Posterior cingulate gyrus (tissue), 11 donors: ENCODE results near the gene CNNM4.

ENCODE experiments used
- DNase-seq, 10 donors: peaks; one replicate each; pipeline versions ENCODE4 v3.0.0 to v3.0.0-alpha.2; 2020 to 2021; ENCODE audit warnings: mixed read lengths in 3 of 10
- intact Hi-C: fragments of 100-400 bp; cut with DNase I; formaldehyde crosslinking; loops from one replicate; pipeline ENCODE4 v1.15.1; 2023

CNNM4 gene

DNA sequence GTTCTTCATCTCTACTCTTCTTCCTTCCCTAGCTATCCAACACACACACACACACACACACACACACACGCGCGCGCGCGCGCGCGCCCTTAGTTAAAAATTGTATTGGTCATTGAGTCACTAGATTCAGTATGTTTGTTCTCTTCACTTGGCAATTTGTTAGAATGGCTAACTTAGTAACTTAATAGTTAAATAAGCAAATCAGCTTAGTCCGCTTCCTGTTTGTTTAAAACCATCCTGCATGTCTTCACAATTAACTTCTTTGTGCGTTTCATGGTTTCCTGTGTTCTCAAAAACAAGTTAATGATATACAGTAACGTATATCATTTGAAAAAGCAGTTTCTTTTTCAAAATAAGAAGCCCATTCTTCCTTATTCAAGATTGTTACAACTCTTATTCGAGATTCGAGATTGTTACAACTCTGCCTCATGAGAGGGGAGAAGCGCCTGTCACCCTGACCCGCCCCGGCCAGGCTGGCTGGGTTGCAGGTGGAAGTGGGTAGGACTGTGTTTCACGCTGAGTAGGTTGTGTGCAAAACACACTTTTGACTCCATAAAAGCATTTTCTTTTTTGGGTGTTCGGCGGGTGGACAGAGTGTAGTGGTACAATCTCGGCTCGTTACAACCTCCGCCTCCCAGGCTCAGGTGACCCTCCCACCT, 45.9 kb downstream of the CNNM4 start:
- intact Hi-C loops: no loop called here

DNA sequence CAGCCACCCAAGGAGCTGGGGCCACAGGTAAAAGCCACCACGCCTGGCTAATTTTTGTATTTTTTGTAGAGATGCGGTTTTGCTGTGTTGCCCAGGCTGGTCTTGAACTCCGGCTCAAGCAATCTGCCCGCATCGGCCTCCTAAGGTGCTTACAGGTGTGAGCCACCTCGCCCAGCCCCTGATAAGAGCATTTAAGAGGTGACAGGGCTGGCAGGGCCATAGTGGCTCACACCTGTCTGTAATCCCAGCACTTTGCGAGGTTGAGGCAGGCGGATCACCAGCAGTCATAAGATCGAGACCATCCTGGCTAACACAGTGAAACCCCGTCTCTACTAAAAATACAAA, 46.4 kb downstream of the CNNM4 start:
- DNase-seq: peak in 1 of 10 donors; percentile 46
- intact Hi-C loops: no loop called here

More for the DNA sequence above, 45.9 kb downstream of the CNNM4 start:
- peak in 2 of 10 donors; percentile 63 to 75 for DNase-seq

- intact Hi-C loops: no loop called here
- DNase-seq: peak in 2 of 10 donors; percentile 55 to 63
These were observed 47.6 kb downstream of the CNNM4 start for GRCh38 chr2:96808176-96808837.

DNA sequence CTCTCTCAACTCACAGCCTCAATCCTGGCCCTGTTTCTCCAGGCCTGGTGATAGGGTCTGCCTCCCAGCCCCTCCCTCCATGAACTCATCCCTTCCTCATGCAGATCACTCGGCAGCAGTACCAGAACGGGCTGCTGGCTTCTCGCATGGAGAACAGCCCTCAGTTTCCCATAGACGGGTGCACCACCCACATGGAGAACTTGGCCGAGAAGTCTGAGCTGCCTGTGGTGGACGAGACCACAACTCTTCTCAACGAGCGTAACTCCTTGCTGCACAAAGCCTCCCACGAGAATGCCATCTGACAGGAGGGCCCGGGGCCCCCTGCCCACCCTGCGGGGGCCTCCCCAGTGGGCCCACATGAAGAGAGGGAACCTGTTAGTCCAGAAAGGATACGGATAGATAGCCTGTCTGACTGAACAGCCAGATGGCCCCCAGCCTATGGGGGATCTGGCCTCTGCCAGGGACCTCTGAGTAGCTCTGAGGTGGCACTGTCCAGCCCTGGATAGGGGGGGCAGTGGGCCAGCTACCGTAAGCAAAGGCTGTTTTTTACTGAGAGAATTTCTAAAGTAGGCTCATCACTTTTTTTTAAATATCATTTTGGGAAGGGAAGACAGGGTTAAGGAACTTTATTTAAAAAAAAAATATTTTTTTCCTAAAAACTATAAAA, 48.6 kb downstream of the CNNM4 start:
- intact Hi-C loops: no loop called here
- peak in 2 of 10 donors; percentile 60 to 62 for DNase-seq

- peak in 3 of 10 donors; percentile 32 to 86 (median 69) for DNase-seq
- intact Hi-C loops: no loop called here
These were observed 49.5 kb downstream of the CNNM4 start for GRCh38 chr2:96809951-96810782.

- DNase-seq: peak in 2 of 10 donors; percentile 55 to 61
- intact Hi-C loops: no loop called here
These were observed 50.1 kb downstream of the CNNM4 start for GRCh38 chr2:96810783-96811192.

GRCh38 chr2:96811917-96812316, 51.2 kb downstream of the CNNM4 start:
- peak in 2 of 10 donors; percentile 61 to 70 for DNase-seq
- intact Hi-C loops: no loop called here

DNA sequence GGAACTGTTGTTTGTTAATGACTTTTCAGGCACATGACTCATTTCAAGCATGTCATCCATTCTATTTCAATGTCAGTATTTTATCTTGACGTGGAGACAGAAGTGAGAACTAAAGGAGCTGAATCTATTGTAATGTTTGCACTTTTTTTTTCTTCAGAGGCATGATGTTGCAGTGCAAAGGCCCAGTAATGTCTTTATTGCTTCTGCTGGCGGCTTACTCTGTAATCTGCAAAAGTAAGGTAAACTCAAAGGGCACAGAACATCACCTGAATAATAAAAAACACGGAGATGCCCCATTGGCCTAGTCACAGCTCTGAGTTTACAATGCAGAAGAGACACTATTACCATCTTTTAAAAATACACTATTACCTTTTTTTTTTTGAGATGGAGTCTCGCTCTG, 53.0 kb downstream of the CNNM4 start:
- DNase-seq: no peak
- intact Hi-C loops: no loop called here

GRCh38 chr2:96815326-96816126, 54.8 kb downstream of the CNNM4 start:
- DNase-seq: peak in 1 of 10 donors; percentile 84
- intact Hi-C loops: loop anchor here (1.0 to 2.0 kb wide), 3 partner anchors 42 to 145 kb away; no protein-coding TSS in a partner anchor

GRCh38 chr2:96816127-96816835, 55.6 kb downstream of the CNNM4 start, which contains the start of gene CNNM3:
Gene CNNM3, plus strand, starts transcription at chr2:96816268. Its CDS starts 10 bp downstream, at chr2:96816278.
- intact Hi-C loops: loop anchor here (1.0 to 2.0 kb wide), 3 partner anchors 41 to 145 kb away; no protein-coding TSS in a partner anchor
- DNase-seq: peak; percentile 93 to 100 (median 97)

DNA sequence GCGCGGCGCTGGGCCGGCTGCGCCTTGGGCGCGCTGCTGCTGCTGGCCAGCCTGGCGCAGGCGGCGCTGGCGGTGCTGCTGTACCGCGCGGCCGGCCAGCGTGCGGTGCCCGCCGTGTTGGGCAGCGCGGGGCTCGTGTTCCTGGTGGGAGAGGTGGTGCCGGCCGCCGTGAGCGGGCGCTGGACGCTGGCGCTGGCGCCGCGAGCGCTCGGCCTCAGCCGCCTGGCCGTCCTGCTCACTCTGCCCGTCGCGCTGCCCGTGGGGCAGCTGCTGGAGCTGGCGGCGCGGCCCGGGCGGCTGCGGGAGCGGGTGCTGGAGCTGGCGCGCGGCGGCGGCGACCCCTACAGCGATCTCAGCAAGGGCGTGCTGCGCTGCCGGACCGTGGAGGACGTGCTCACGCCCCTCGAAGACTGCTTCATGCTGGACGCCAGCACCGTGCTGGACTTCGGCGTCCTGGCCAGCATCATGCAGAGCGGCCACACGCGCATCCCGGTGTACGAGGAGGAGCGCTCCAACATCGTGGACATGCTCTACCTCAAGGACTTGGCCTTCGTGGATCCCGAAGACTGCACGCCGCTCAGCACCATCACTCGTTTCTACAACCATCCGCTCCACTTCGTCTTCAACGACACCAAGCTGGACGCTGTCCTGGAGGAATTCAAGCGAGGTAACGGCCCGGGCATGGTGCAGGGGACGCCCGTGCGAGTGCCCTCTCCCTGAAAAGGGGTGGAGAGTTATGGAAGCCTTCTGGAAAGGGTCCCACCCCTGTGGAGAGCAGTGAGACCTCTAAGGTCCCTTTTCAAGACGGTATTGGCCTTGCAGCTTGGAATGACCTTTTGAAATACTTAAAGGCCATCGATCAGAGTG, 56.4 kb downstream of the CNNM4 start:
- DNase-seq: peak in 3 of 10 donors; percentile 69 to 80 (median 78)
- intact Hi-C loops: loop anchor here (1.0 to 2.0 kb wide), 3 partner anchors 40 to 144 kb away; no protein-coding TSS in a partner anchor

DNA sequence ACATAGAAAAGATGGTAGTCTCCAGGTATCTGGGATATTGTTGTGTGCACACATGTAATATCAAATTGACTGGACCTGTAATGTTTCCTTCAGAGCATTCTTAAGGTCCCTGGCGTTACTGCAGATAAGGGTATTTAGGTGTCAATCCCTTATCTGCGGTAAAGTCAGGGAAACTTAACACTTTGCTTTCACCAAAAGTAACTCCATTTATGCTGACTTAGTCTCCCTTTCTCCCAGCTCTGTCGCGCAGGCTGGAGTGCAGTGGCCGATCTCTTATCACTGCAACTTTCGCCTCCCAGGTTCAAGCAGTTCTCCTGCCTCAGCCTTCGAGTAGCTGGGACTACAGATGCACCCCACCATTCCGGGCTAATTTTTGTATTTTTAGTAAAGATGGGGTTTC, 57.2 kb downstream of the CNNM4 start:
- peak in 1 of 10 donors; percentile 35 for DNase-seq
- intact Hi-C loops: loop anchor here (2.0 kb wide), 1 partner anchor 143 kb away; no protein-coding TSS in a partner anchor

DNA sequence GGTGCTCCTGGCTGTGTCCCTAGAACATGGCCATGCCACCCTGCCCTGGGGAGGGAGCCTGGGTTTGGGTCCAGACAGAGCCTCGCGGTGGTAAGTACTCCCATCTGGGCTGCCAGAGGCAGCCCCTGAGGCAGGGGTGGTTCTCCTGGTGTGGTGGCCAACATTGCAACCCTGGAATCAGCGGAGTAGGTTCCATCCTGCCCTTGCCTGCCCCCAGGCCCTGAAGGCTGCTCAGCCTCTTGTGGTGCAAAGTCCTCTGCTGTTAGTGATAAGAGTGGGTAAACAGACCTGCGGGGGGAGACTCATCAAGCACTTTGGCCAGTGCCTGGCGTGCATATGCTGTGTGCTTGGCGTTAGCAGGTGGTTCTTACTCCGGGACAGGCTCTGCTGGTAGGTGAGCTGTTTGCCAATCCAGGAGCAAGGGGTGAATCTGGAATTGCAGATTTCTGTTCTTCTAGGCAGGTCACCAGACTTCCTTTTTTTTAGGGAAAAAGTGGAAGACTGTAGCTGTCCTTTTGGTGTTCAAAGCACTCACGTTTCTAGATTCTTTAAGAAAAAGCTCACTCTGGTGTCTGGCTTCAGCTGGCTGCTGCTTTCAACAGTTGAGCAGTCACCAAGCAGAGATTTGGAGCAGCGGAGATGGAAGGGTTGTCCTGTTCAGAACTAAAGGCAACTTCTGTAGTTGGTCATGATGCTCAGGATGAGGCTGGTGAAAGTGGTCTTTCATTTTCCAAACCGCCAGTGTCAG, 58.6 kb downstream of the CNNM4 start:
- intact Hi-C loops: no loop called here
- peak in 2 of 10 donors; percentile 66 to 69 for DNase-seq

DNA sequence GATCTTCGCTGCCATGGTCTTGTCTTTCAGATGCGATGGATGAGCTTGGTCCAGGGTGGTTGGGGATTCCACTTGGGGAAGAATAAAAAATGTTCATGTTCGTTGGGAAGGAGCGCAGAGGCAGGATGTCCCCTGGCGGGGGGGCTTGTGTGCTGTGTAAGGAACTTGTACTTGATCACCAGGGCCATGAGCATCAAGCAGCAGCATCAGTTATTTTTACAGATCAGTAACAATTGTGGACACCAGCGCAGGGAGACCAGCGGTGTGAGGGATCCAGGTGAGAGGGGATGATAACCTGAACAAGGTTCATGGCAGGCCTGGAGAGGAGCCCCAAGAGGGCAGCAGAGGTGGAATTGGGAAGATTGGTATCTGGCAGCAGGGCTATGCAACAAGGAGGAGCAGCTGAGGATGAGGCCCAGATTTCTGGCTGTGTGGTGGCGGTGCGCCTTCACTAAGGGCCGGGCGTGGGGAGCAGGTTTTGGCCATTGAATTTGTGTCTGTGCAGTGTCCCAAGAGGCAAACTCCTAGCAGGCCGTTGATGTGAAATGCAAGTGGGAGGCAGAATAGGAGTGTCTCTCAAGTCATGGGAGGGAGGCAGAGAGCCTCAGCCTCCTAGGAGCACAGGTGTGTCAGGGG, 59.3 kb downstream of the CNNM4 start:
- peak in 2 of 10 donors; percentile 56 to 71 for DNase-seq

GRCh38 chr2:96821113-96821675, 60.5 kb downstream of the CNNM4 start:
- intact Hi-C loops: no loop called here
- peak in 1 of 10 donors; percentile 36 for DNase-seq

More for the DNA sequence above, 59.3 kb downstream of the CNNM4 start:
- intact Hi-C loops: no loop called here

DNA sequence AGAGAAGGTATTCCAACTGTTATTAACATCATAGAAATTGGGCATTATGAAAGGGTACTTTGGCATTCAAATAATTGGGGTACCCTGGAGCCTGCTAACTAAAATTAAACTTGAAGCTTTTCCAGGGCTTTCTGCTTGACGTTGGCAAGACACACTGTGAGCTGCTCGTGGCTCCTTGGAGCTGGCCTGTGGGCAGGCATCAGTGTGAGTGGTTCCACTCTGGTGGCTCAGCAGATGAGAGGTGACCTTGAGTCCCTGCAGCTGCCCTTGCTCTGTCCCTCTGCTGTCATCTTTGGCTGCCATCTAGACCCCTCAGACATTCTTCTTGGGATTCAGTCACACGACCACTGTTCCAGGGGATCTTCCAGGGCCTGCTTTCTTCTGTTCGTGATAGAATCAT, 62.1 kb downstream of the CNNM4 start:
- intact Hi-C loops: no loop called here
- peak in 2 of 10 donors; percentile 62 to 63 for DNase-seq
